ENCODE data around the gene CPO. TPM values are rescaled to one million over a fixed set of nuclear protein-coding genes. Genes with fewer than 3 reads are reported as not detected.
A peak's percentile ranks its signal among the peaks of the same experiment; 100 is the strongest.

CPO gene
- polyA plus RNA-seq, 1 donor, result 0.38 TPM

- no peak for DNase-seq (ENCODE audit: low read depth)
These were observed 32.5 kb downstream of the CPO start for GRCh38 chr2:206971805-206972204.

- DNase-seq (ENCODE audit: low read depth), result peak; percentile 70
These were observed 35.2 kb downstream of the CPO start for GRCh38 chr2:206974551-206974950.

GRCh38 chr2:206978746-206979145 lies 39.4 kb downstream of the CPO start:
- no peak for DNase-seq (ENCODE audit: low read depth)

GRCh38 chr2:206979365-206979764 lies 40.0 kb downstream of the CPO start:
- DNase-seq (ENCODE audit: low read depth), result no peak

GRCh38 chr2:206979922-206980321 lies 40.6 kb downstream of the CPO start:
- DNase-seq (ENCODE audit: low read depth), result no peak

GRCh38 chr2:206980413-206980812 lies 41.1 kb downstream of the CPO start:
- DNase-seq (ENCODE audit: low read depth), result no peak

- no peak for DNase-seq (ENCODE audit: low read depth)
These were observed 41.9 kb downstream of the CPO start for GRCh38 chr2:206981086-206981674.

- no peak for DNase-seq (ENCODE audit: low read depth)
These were observed 42.5 kb downstream of the CPO start for GRCh38 chr2:206981739-206982340.

GRCh38 chr2:206982360-206982955 lies 43.1 kb downstream of the CPO start:
- DNase-seq (ENCODE audit: low read depth), result no peak

- DNase-seq (ENCODE audit: low read depth), result no peak
These were observed 44.0 kb downstream of the CPO start for GRCh38 chr2:206983161-206983859.

GRCh38 chr2:206984206-206984605 lies 44.9 kb downstream of the CPO start:
- no peak for DNase-seq (ENCODE audit: low read depth)

GRCh38 chr2:206986943-206987342 lies 47.6 kb downstream of the CPO start:
- no peak for DNase-seq (ENCODE audit: low read depth)

GRCh38 chr2:206987810-206988209 lies 48.5 kb downstream of the CPO start:
- DNase-seq (ENCODE audit: low read depth), result no peak

- DNase-seq (ENCODE audit: low read depth), result no peak
These were observed 49.6 kb downstream of the CPO start for GRCh38 chr2:206988884-206989283.

GRCh38 chr2:206989311-206989710 lies 50.0 kb downstream of the CPO start:
- no peak for DNase-seq (ENCODE audit: low read depth)

GRCh38 chr2:206990360-206990759 lies 51.0 kb downstream of the CPO start:
- DNase-seq (ENCODE audit: low read depth), result no peak

GRCh38 chr2:206991070-206991469 lies 51.8 kb downstream of the CPO start:
- DNase-seq (ENCODE audit: low read depth), result no peak

- DNase-seq (ENCODE audit: low read depth), result no peak
These were observed 54.1 kb downstream of the CPO start for GRCh38 chr2:206993396-206993911.

- DNase-seq (ENCODE audit: low read depth), result no peak
These were observed 54.6 kb downstream of the CPO start for GRCh38 chr2:206993964-206994363.

- DNase-seq (ENCODE audit: low read depth), result no peak
These were observed 57.3 kb downstream of the CPO start for GRCh38 chr2:206996556-206997065.

GRCh38 chr2:207008105-207008990 lies 69.0 kb downstream of the CPO start:
- no peak for DNase-seq (ENCODE audit: low read depth)
